Fibroblast of mammary gland (primary cell): ENCODE results near the gene TRIM24.

ENCODE experiments used
- DNase-seq: peaks from one replicate; pipeline ENCODE4 v3.0.0-alpha.2; 2010; ENCODE audit warnings: low read depth
- H3K4me3 ChIP-seq: 2 replicates; pipeline ENCODE4 v1.5.1; 2011; ENCODE audit warnings: low read depth, mild to moderate bottlenecking, low read length, moderate library complexity; ENCODE audit not compliant: control insufficient read depth
- TF ChIP-seq, protein P1 (sequence below): conservative IDR thresholded peaks from 2 replicates; pipeline ENCODE4 v1.5.1; 2011; ENCODE audit warnings: low read depth, low read length, inconsistent platforms; ENCODE audit not compliant: control insufficient read depth, insufficient read depth

The TRIM24 gene

GRCh38 chr7:138608275-138608674, 148.2 kb downstream of the TRIM24 start:
- DNase-seq, result peak; percentile 15
- H3K4me3 ChIP-seq, result no peak overlapping the region
- TF ChIP-seq, protein P1, sequence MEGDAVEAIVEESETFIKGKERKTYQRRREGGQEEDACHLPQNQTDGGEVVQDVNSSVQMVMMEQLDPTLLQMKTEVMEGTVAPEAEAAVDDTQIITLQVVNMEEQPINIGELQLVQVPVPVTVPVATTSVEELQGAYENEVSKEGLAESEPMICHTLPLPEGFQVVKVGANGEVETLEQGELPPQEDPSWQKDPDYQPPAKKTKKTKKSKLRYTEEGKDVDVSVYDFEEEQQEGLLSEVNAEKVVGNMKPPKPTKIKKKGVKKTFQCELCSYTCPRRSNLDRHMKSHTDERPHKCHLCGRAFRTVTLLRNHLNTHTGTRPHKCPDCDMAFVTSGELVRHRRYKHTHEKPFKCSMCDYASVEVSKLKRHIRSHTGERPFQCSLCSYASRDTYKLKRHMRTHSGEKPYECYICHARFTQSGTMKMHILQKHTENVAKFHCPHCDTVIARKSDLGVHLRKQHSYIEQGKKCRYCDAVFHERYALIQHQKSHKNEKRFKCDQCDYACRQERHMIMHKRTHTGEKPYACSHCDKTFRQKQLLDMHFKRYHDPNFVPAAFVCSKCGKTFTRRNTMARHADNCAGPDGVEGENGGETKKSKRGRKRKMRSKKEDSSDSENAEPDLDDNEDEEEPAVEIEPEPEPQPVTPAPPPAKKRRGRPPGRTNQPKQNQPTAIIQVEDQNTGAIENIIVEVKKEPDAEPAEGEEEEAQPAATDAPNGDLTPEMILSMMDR, result no peak

DNA sequence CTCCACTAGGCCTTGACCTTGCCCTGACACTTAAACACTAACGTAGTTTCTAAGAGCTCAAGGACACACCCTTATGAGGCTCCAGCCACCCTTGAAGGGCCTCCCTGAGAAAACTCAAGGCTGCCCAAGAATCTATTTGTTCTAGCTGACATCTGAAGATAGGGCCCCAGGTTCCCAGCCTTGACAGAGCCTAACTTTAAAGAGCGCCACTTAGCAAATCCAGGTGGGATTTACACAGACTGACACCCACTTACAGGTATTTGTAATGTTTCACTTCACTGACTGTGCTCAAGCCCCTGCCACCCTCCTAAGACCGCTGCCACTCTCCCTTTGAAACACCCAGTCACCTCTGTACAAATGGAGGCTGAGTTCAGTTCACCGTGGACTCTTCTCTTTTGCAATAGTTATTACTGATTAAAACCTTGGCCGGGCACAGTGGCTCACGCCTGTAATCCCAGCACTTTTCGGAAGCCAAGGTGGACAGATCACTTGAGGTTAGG, 150.7 kb downstream of the TRIM24 start:
- H3K4me3 ChIP-seq, result no peak overlapping the region
- DNase-seq, result no peak
- TF ChIP-seq, protein P1, result no peak

DNA sequence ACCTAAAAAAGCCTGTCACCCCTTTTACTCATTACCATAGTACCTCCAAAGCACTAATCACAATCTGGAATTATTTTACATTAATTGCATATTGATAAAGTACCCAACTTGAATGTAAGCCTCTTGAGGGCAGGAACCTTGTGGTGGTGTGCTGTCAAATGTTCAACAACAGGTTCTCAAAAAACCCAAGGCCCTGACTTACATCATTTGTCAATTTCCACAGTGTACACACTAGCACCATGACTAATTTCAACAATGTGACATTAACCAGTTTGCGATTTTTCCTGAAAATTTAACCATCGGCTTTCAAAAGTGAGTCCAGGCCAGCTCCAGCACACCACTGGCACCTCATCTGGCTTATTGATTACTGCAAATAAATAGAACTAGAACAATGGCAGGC, 153.6 kb downstream of the TRIM24 start:
- no peak overlapping the region for H3K4me3 ChIP-seq
- DNase-seq, result no peak
- TF ChIP-seq, protein P1, result no peak

DNA sequence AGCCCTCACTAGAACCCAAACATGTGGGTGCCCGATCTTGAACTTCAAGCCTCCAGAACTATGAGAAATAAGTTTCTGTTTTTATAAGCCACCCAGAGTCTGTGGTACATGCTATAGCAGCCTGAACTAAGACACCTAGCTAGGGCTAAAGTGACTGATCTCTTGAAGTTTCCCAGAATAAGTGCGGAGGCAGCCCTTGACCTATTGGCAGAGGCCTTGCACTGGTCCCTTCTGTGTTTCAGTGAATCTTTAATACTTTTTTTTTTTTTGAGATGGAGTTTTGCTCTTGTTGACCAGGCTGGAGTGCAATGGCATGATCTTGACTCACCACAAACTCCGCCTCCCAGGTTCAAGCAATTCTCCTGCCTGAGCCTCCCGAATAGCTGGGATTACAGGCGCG, 156.0 kb downstream of the TRIM24 start:
- no peak for DNase-seq
- H3K4me3 ChIP-seq, result no peak overlapping the region
- TF ChIP-seq, protein P1, result no peak

GRCh38 chr7:138618506-138618905, 158.4 kb downstream of the TRIM24 start:
- TF ChIP-seq, protein P1, result no peak
- DNase-seq, result no peak
- H3K4me3 ChIP-seq, result no peak overlapping the region

DNA sequence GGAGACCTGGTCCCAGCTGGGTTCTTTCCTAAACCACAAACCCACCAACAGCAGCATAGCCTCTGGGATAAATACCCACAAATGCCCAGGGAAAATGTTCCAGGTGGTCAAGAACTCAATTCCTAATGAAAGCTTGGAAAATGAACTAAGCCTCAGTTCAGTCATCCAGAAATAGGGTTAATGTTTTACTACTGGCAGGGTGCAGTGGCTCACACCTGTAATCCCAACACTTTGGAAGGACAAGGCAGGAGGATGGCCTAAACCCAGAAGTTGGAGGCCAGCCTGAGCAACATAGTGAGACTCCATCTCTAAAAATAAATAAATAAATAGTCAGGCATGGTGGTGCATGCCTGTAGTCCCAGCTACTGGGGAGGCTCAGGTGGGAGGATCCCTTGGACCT, 158.9 kb downstream of the TRIM24 start:
- no peak overlapping the region for H3K4me3 ChIP-seq
- no peak for DNase-seq
- TF ChIP-seq, protein P1, result no peak

GRCh38 chr7:138622841-138623240, 162.8 kb downstream of the TRIM24 start:
- TF ChIP-seq, protein P1, result no peak
- no peak overlapping the region for H3K4me3 ChIP-seq
- DNase-seq, result no peak
